HepG2 (cell line): ENCODE data around the gene VAV2. TPM values are rescaled to one million over a fixed set of nuclear protein-coding genes. Genes with fewer than 3 reads are reported as not detected.
A peak's percentile ranks its signal among the peaks of the same experiment; 100 is the strongest.

Source experiments
- ATAD3A ChIP-seq: sonication (generic); formaldehyde crosslinking; IDR thresholded peaks from 2 replicates; pipeline ENCODE4 v1.4.0; 2020; ENCODE audit warnings: missing genetic modification reagents
- GABPA ChIP-seq, 2 experiments: IDR thresholded peaks; 2 replicates each; pipeline ENCODE4 v1.6.1; 2011 to 2016; ENCODE audit warnings: low read depth in 2 of 2, low read length in 1 of 2, missing biosample characterization in 1 of 2, missing genetic modification characterization in 1 of 2
- IKZF4 ChIP-seq: sonication (generic); formaldehyde crosslinking; IDR thresholded peaks from 2 replicates; pipeline ENCODE4 v1.5.1; 2020; ENCODE audit warnings: borderline replicate concordance, mild to moderate bottlenecking, low read depth, missing genetic modification reagents; ENCODE audit errors: not compliant biosample characterization
- KAT2B ChIP-seq: fragments of 150-350 bp; IDR thresholded peaks from 2 replicates; pipeline ENCODE4 v1.6.1; 2014; ENCODE audit warnings: low read depth, low read length, borderline replicate concordance
- MAFK ChIP-seq, 2 experiments: IDR thresholded peaks in 1 of 2; conservative IDR thresholded peaks in 1 of 2; 2 replicates each; pipeline ENCODE4 v1.6.1; 2011; ENCODE audit warnings: improper control_type of control experiment in 2 of 2, low read length in 2 of 2
- MED1 ChIP-seq: sonication (generic); formaldehyde crosslinking; IDR thresholded peaks from 2 replicates; pipeline ENCODE4 v1.4.0; 2020; ENCODE audit warnings: missing genetic modification reagents
- MED8 ChIP-seq: sonication (generic); formaldehyde crosslinking; IDR thresholded peaks from 2 replicates; pipeline ENCODE4 v1.8.1; 2023; ENCODE audit warnings: mild to moderate bottlenecking, missing genetic modification reagents; ENCODE audit not compliant: insufficient replicate concordance
- MEF2D ChIP-seq: sonication (generic); formaldehyde crosslinking; IDR thresholded peaks from 2 replicates; pipeline ENCODE4 v1.5.1; 2020; ENCODE audit warnings: mild to moderate bottlenecking, missing genetic modification reagents
- SOX5 ChIP-seq: IDR thresholded peaks from 2 replicates; pipeline ENCODE4 v1.6.1; 2016; ENCODE audit warnings: borderline replicate concordance
- ZBTB1 ChIP-seq: sonication (generic); formaldehyde crosslinking; IDR thresholded peaks from 2 replicates; pipeline ENCODE4 v1.4.0; 2020; ENCODE audit warnings: missing genetic modification reagents, borderline replicate concordance
- ZC3H13 ChIP-seq: sonication (generic); formaldehyde crosslinking; IDR thresholded peaks from 2 replicates; pipeline ENCODE4 v1.8.1; 2023; ENCODE audit warnings: mild to moderate bottlenecking, missing genetic modification reagents, moderate library complexity
- ZNF143 ChIP-seq: sonication (generic); formaldehyde crosslinking; IDR thresholded peaks from 2 replicates; pipeline ENCODE4 v1.4.0; 2020; ENCODE audit warnings: missing genetic modification reagents
- ZNF17 ChIP-seq: sonication (generic); formaldehyde crosslinking; IDR thresholded peaks from 2 replicates; pipeline ENCODE4 v1.5.0; 2020; ENCODE audit warnings: mild to moderate bottlenecking, missing genetic modification reagents
- ZNF224 ChIP-seq: sonication (generic); formaldehyde crosslinking; IDR thresholded peaks from 2 replicates; pipeline ENCODE4 v1.5.0; 2020; ENCODE audit warnings: mild to moderate bottlenecking, missing genetic modification reagents
- ZNF333 ChIP-seq: sonication (generic); formaldehyde crosslinking; IDR thresholded peaks from 2 replicates; pipeline ENCODE4 v1.4.0; 2020; ENCODE audit warnings: mild to moderate bottlenecking, missing genetic modification reagents, borderline replicate concordance
- ZNF33B ChIP-seq: sonication (generic); formaldehyde crosslinking; IDR thresholded peaks from 2 replicates; pipeline ENCODE4 v1.5.1; 2020; ENCODE audit warnings: mild to moderate bottlenecking, missing genetic modification reagents
- ZNF720 ChIP-seq: sonication (generic); formaldehyde crosslinking; IDR thresholded peaks from 2 replicates; pipeline ENCODE4 v1.4.0; 2020; ENCODE audit warnings: missing genetic modification reagents
- polyA plus RNA-seq, 8 experiments: library from polyadenylated mRNA; depleted of rRNA in 3 of 8; stranded (reverse) in 7 of 8; unstranded in 1 of 8; fragments of >200 nt; fragmentation: Illumina TruSeq in 4 of 8; extraction: Trizol in 4 of 8; gene quantifications; 2 replicates each; pipeline versions ENCODE4 v1.2.1 to v1.2.3, GENCODE V29; 2011 to 2016; ENCODE audit warnings: low read depth in 4 of 8, missing spikeins in 1 of 8, mixed read lengths in 1 of 8; ENCODE audit not compliant: insufficient read depth in 1 of 8
- total RNA-seq, 5 experiments: library from RNA; depleted of rRNA; stranded (reverse); fragments of >200 nt; fragmentation: Illumina TruSeq; extraction: Trizol; gene quantifications; 2 replicates each; pipeline ENCODE4 v1.2.3, GENCODE V29; 2016; ENCODE audit warnings: low read depth in 1 of 5
- TF ChIP-seq, protein P1 (sequence below): sonication (generic); formaldehyde crosslinking; IDR thresholded peaks from 2 replicates; pipeline ENCODE4 v1.4.0; 2020; ENCODE audit warnings: mild to moderate bottlenecking, missing genetic modification reagents
- TF ChIP-seq, protein P2 (sequence below): sonication (generic); formaldehyde crosslinking; IDR thresholded peaks from 2 replicates; pipeline ENCODE4 v1.4.0; 2020; ENCODE audit warnings: missing genetic modification reagents
- TF ChIP-seq, protein P3 (sequence below): sonication (generic); formaldehyde crosslinking; IDR thresholded peaks from 2 replicates; pipeline ENCODE4 v1.4.0; 2020; ENCODE audit warnings: missing genetic modification reagents, borderline replicate concordance
- TF ChIP-seq, protein P4 (sequence below): sonication (generic); formaldehyde crosslinking; IDR thresholded peaks from 2 replicates; pipeline ENCODE4 v1.4.0; 2020; ENCODE audit warnings: mild to moderate bottlenecking, missing genetic modification reagents

VAV2 gene
- total and polyA plus RNA-seq, 2 of the 13 experiments (the other 11 are each of a cell fraction or from before 2014, with no cell fraction given): 22.5 to 22.9 TPM

- TF ChIP-seq, protein P1, sequence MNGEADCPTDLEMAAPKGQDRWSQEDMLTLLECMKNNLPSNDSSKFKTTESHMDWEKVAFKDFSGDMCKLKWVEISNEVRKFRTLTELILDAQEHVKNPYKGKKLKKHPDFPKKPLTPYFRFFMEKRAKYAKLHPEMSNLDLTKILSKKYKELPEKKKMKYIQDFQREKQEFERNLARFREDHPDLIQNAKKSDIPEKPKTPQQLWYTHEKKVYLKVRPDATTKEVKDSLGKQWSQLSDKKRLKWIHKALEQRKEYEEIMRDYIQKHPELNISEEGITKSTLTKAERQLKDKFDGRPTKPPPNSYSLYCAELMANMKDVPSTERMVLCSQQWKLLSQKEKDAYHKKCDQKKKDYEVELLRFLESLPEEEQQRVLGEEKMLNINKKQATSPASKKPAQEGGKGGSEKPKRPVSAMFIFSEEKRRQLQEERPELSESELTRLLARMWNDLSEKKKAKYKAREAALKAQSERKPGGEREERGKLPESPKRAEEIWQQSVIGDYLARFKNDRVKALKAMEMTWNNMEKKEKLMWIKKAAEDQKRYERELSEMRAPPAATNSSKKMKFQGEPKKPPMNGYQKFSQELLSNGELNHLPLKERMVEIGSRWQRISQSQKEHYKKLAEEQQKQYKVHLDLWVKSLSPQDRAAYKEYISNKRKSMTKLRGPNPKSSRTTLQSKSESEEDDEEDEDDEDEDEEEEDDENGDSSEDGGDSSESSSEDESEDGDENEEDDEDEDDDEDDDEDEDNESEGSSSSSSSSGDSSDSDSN: no peak
- TF ChIP-seq MEF2D (CRISPR knock-in tag) (peak; percentile 84), GABPA (IDR thresholded peaks at IDR 0.05; ENCODE audit: low read depth, low read length) (no peak), GABPA (CRISPR knock-in tag; IDR thresholded peaks at IDR 0.05; ENCODE audit: low read depth) (0 out of 2 replicates have a peak, but pooled peaks have one; percentile 11), ZNF720 (CRISPR knock-in tag) (no peak), ZNF17 (0 out of 2 replicates have a peak, but pooled peaks have one; percentile 8), SOX5 (peak; percentile 67; the same call in 1 of the 2 replicates), MED8 (CRISPR knock-in tag) (peak; percentile 48), ZNF224 (CRISPR knock-in tag) (0 out of 2 replicates have a peak, but pooled peaks have one; percentile 54), ZC3H13 (CRISPR knock-in tag) (no peak), KAT2B (no peak), IKZF4 (no peak), MED1 (CRISPR knock-in tag) (peak; percentile 92), ZNF333 (CRISPR knock-in tag) (peak; percentile 61; the same call in 1 of the 2 replicates), ZBTB1 (CRISPR knock-in tag) (no peak), MAFK (conservative IDR thresholded peaks at IDR 0.05 in 1 of 2, IDR thresholded peaks at IDR 0.05 in 1 of 2; ENCODE audit: low read length in 2 of 2) (no peak), ZNF143 (CRISPR knock-in tag) (no peak; the same call in 1 of the 2 replicates), ZNF33B (CRISPR knock-in tag) (0 out of 2 replicates have a peak, but pooled peaks have one; percentile 17), ATAD3A (CRISPR knock-in tag) (no peak)
- TF ChIP-seq, protein P2, sequence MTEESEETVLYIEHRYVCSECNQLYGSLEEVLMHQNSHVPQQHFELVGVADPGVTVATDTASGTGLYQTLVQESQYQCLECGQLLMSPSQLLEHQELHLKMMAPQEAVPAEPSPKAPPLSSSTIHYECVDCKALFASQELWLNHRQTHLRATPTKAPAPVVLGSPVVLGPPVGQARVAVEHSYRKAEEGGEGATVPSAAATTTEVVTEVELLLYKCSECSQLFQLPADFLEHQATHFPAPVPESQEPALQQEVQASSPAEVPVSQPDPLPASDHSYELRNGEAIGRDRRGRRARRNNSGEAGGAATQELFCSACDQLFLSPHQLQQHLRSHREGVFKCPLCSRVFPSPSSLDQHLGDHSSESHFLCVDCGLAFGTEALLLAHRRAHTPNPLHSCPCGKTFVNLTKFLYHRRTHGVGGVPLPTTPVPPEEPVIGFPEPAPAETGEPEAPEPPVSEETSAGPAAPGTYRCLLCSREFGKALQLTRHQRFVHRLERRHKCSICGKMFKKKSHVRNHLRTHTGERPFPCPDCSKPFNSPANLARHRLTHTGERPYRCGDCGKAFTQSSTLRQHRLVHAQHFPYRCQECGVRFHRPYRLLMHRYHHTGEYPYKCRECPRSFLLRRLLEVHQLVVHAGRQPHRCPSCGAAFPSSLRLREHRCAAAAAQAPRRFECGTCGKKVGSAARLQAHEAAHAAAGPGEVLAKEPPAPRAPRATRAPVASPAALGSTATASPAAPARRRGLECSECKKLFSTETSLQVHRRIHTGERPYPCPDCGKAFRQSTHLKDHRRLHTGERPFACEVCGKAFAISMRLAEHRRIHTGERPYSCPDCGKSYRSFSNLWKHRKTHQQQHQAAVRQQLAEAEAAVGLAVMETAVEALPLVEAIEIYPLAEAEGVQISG (CRISPR knock-in tag): peak; percentile 55; the same call in 1 of the 2 replicates
- TF ChIP-seq, protein P3, sequence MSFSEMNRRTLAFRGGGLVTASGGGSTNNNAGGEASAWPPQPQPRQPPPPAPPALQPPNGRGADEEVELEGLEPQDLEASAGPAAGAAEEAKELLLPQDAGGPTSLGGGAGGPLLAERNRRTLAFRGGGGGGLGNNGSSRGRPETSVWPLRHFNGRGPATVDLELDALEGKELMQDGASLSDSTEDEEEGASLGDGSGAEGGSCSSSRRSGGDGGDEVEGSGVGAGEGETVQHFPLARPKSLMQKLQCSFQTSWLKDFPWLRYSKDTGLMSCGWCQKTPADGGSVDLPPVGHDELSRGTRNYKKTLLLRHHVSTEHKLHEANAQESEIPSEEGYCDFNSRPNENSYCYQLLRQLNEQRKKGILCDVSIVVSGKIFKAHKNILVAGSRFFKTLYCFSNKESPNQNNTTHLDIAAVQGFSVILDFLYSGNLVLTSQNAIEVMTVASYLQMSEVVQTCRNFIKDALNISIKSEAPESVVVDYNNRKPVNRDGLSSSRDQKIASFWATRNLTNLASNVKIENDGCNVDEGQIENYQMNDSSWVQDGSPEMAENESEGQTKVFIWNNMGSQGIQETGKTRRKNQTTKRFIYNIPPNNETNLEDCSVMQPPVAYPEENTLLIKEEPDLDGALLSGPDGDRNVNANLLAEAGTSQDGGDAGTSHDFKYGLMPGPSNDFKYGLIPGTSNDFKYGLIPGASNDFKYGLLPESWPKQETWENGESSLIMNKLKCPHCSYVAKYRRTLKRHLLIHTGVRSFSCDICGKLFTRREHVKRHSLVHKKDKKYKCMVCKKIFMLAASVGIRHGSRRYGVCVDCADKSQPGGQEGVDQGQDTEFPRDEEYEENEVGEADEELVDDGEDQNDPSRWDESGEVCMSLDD (CRISPR knock-in tag): peak; percentile 98
- TF ChIP-seq, protein P4, sequence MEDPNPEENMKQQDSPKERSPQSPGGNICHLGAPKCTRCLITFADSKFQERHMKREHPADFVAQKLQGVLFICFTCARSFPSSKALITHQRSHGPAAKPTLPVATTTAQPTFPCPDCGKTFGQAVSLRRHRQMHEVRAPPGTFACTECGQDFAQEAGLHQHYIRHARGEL (CRISPR knock-in tag): no peak
Measured at GRCh38 chr9:133978226-133978898, 13.8 kb downstream of the VAV2 start (continued).
